Fibroblast of lung (primary cell): Measurements from ENCODE around the gene XPO6. TPM values are rescaled to one million over a fixed set of nuclear protein-coding genes. Genes with fewer than 3 reads are reported as not detected.

Experiments
- DNase-seq, 2 donors: peaks; one replicate each; pipeline versions ENCODE4 v3.0.0 to v3.0.0-alpha.2; 2010; ENCODE audit warnings: low read depth in 2 of 2
- H2AFZ ChIP-seq: 2 replicates; pipeline ENCODE4 v1.5.1; 2012; ENCODE audit warnings: low read length, control low read depth, inconsistent platforms
- H3K27ac ChIP-seq: 2 replicates; pipeline ENCODE4 v1.5.1; 2011; ENCODE audit warnings: low read length, control low read depth; ENCODE audit not compliant: insufficient read depth
- H3K27me3 ChIP-seq: 2 replicates; pipeline ENCODE4 v1.5.1; 2011; ENCODE audit warnings: mild to moderate bottlenecking, low read length; ENCODE audit not compliant: control insufficient read depth, insufficient read depth
- H3K36me3 ChIP-seq: 2 replicates; pipeline ENCODE4 v1.5.1; 2011; ENCODE audit warnings: low read length; ENCODE audit not compliant: control insufficient read depth, insufficient read depth
- H3K4me1 ChIP-seq: 2 replicates; pipeline ENCODE4 v1.5.1; 2011; ENCODE audit warnings: low read length; ENCODE audit not compliant: control insufficient read depth, insufficient read depth; ENCODE audit errors: extremely low read depth
- H3K4me2 ChIP-seq: 2 replicates; pipeline ENCODE4 v1.5.1; 2011; ENCODE audit warnings: low read length, control low read depth; ENCODE audit not compliant: insufficient read depth; ENCODE audit errors: extremely low read depth
- H3K4me3 ChIP-seq, 4 experiments: fragments of 200-600 bp in 1 of 4; sonication (generic) in 1 of 4; replicated peaks in 1 of 4; 2 replicates each; pipeline ENCODE4 v1.5.1; 2011 to 2016; ENCODE audit warnings: low read length in 4 of 4, low read depth in 3 of 4, mild to moderate bottlenecking in 3 of 4, control low read depth in 2 of 4, inconsistent platforms in 1 of 4, mixed read lengths in 1 of 4; ENCODE audit not compliant: insufficient read depth in 1 of 4; ENCODE audit errors: control extremely low read depth in 1 of 4
- H3K79me2 ChIP-seq: 2 replicates; pipeline ENCODE4 v1.5.1; 2012; ENCODE audit warnings: mild to moderate bottlenecking, low read length, inconsistent platforms; ENCODE audit not compliant: control insufficient read depth, insufficient read depth
- H3K9ac ChIP-seq: 2 replicates; pipeline ENCODE4 v1.5.1; 2011; ENCODE audit warnings: mild to moderate bottlenecking, low read length, control low read depth; ENCODE audit not compliant: insufficient read depth
- H3K9me3 ChIP-seq: 2 replicates; pipeline ENCODE4 v1.5.1; 2012; ENCODE audit warnings: low read depth, low read length; ENCODE audit not compliant: control insufficient read depth, insufficient read depth
- H4K20me1 ChIP-seq: 2 replicates; pipeline ENCODE4 v1.5.1; 2011; ENCODE audit warnings: low read length; ENCODE audit not compliant: control insufficient read depth, insufficient read depth; ENCODE audit errors: extremely low read depth
- EZH2 ChIP-seq: IDR thresholded peaks from 2 replicates; pipeline ENCODE4 v1.5.1; 2012; ENCODE audit warnings: low read length, control low read depth, mild to moderate bottlenecking; ENCODE audit errors: missing control alignments
- polyA plus RNA-seq, 2 donors: library from polyadenylated mRNA; depleted of rRNA in 1 of 2; stranded (reverse) in 1 of 2; unstranded in 1 of 2; fragments of >200 nt; gene quantifications; 2 replicates each; pipeline ENCODE4 v1.2.1, GENCODE V29; 2011 to 2012; ENCODE audit warnings: missing spikeins in 1 of 2
- total RNA-seq: library from RNA; depleted of rRNA; stranded (reverse); fragments of >200 nt; gene quantifications from 2 replicates; pipeline ENCODE4 v1.2.1, GENCODE V29; 2014
- TF ChIP-seq, protein P1 (sequence below), 2 donors: IDR thresholded peaks in 1 of 2; conservative IDR thresholded peaks in 1 of 2; 1 replicate in 1 of 2; 2 replicates in 1 of 2; pipeline ENCODE4 v1.5.1; 2011 to 2012; ENCODE audit warnings: low read length in 2 of 2, control low read depth in 1 of 2, inconsistent platforms in 1 of 2, low read depth in 1 of 2, mild to moderate bottlenecking in 1 of 2

Gene XPO6
- total and polyA plus RNA-seq, 2 donors (not counting 1 experiment from before 2014, with no cell fraction given): 134 to 185 TPM

DNA sequence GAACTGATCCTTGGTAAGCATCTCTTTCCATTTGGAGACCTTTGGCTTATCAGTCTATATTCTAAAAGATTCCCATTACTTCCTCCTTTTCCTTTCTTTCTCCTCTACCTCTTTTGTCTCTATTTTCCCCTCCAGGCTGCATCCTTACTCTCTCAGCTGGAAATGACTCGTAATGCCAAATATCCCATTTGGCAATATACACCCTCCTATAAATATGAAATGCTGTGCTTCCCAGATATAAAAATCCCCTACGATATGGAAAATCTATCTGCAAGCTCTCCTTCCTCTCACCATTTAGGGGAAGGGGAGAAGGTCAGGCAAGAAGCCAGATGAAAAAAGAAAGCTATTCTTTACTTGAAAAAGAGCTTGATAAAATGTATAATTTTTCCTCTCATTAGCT is 39.9 kb downstream of the XPO6 start:
- peaks cover under 1% of the 10 kb centered on the region for H4K20me1 ChIP-seq
- TF ChIP-seq EZH2: no peak
- TF ChIP-seq, protein P1, sequence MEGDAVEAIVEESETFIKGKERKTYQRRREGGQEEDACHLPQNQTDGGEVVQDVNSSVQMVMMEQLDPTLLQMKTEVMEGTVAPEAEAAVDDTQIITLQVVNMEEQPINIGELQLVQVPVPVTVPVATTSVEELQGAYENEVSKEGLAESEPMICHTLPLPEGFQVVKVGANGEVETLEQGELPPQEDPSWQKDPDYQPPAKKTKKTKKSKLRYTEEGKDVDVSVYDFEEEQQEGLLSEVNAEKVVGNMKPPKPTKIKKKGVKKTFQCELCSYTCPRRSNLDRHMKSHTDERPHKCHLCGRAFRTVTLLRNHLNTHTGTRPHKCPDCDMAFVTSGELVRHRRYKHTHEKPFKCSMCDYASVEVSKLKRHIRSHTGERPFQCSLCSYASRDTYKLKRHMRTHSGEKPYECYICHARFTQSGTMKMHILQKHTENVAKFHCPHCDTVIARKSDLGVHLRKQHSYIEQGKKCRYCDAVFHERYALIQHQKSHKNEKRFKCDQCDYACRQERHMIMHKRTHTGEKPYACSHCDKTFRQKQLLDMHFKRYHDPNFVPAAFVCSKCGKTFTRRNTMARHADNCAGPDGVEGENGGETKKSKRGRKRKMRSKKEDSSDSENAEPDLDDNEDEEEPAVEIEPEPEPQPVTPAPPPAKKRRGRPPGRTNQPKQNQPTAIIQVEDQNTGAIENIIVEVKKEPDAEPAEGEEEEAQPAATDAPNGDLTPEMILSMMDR (conservative IDR thresholded peaks at IDR 0.05 in 1 of 2, IDR thresholded peaks at IDR 0.05 in 1 of 2; ENCODE audit: low read depth in 1 of 2, low read length in 2 of 2): no peak
- no peak for DNase-seq
- peaks cover 2% of the 10 kb centered on the region for H3K4me1 ChIP-seq
- no peak overlapping the region for H2AFZ ChIP-seq
- no peak overlapping the region for H3K4me2 ChIP-seq
- H3K36me3 ChIP-seq: peaks cover 29% of the 10 kb centered on the region
- H3K27me3 ChIP-seq: no peaks in the 10 kb centered on the region
- no peak overlapping the region for H3K27ac ChIP-seq
- peaks cover 47% of the 10 kb centered on the region for H3K79me2 ChIP-seq
- no peak overlapping the region for H3K4me3 ChIP-seq
- no peaks in the 10 kb centered on the region for H3K9me3 ChIP-seq
- no peak overlapping the region for H3K9ac ChIP-seq

DNA sequence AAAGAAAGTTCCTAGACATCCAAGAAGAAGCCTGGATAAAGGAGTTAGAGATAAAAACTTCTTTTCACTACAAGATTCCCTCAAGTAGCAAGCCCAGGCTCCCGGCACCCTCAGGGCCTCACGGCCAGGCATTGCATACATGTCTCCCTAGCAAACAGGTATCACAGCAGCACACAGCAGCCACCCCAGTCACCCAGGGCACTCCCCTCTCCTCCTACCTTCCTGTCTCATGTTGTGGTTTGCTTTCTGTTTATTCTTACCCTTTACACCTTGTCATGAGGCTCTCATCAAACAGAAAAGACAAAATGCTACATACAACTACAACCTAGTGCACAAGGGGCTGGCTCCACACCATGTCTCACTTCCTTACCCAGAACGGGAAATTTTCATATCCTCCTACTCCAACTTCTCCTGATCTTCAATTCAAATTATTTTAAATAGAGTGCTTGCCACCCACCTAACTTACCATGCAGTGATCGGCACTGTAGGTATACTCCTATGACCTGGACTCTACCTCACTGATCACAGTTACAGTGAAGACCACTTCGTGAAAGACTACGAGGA is 42.7 kb downstream of the XPO6 start:
- no peak overlapping the region for H3K4me3 ChIP-seq
- no peak overlapping the region for H2AFZ ChIP-seq
- no peaks in the 10 kb centered on the region for H3K27me3 ChIP-seq
- no peak overlapping the region for H3K27ac ChIP-seq
- H3K36me3 ChIP-seq: peaks cover 30% of the 10 kb centered on the region
- H3K4me1 ChIP-seq: peaks cover 2% of the 10 kb centered on the region
- H3K9ac ChIP-seq: no peak overlapping the region
- peaks cover 43% of the 10 kb centered on the region for H3K79me2 ChIP-seq
- H3K4me2 ChIP-seq: no peak overlapping the region
- H3K9me3 ChIP-seq: no peaks in the 10 kb centered on the region
- DNase-seq: no peak
- TF ChIP-seq EZH2: no peak
- TF ChIP-seq, protein P1 (conservative IDR thresholded peaks at IDR 0.05 in 1 of 2, IDR thresholded peaks at IDR 0.05 in 1 of 2; ENCODE audit: low read depth in 1 of 2, low read length in 2 of 2): no peak
- no peaks in the 10 kb centered on the region for H4K20me1 ChIP-seq

DNA sequence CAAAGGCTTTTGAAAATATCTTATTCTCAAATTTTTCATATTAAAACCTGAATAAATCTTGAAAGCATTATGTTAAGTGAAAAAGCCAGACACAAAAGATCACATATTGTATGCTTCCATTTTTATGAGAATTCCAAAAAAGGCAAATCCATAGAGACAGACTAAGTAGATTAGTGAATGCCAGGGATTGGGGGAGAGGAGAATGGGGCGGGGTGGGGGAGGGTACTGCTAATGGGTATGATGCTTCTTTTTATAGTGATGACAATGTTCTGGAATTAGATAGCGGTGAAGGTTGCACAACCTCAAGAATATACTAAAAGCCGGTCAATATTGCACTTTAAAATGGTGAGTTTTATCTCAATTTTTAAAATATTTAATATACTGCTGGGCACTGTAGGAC is 44.0 kb downstream of the XPO6 start:
- no peak overlapping the region for H3K4me2 ChIP-seq
- no peak overlapping the region for H3K4me3 ChIP-seq
- H3K9ac ChIP-seq: no peak overlapping the region
- peaks cover 46% of the 10 kb centered on the region for H3K79me2 ChIP-seq
- no peak overlapping the region for H2AFZ ChIP-seq
- H3K36me3 ChIP-seq: peaks cover 25% of the 10 kb centered on the region
- H3K9me3 ChIP-seq: no peaks in the 10 kb centered on the region
- H4K20me1 ChIP-seq: no peaks in the 10 kb centered on the region
- no peaks in the 10 kb centered on the region for H3K27me3 ChIP-seq
- peaks cover 2% of the 10 kb centered on the region for H3K4me1 ChIP-seq
- no peak for DNase-seq
- H3K27ac ChIP-seq: no peak overlapping the region
- TF ChIP-seq EZH2: no peak
- TF ChIP-seq, protein P1 (conservative IDR thresholded peaks at IDR 0.05 in 1 of 2, IDR thresholded peaks at IDR 0.05 in 1 of 2; ENCODE audit: low read depth in 1 of 2, low read length in 2 of 2): no peak
